ENCODE results near the gene ANAPC15. TPM values are rescaled to one million over a fixed set of nuclear protein-coding genes. Genes with fewer than 3 reads are reported as not detected.

Gene ANAPC15
- total RNA-seq, 2 experiments from 2014 or later, result 70.4 to 71.8 TPM

DNA sequence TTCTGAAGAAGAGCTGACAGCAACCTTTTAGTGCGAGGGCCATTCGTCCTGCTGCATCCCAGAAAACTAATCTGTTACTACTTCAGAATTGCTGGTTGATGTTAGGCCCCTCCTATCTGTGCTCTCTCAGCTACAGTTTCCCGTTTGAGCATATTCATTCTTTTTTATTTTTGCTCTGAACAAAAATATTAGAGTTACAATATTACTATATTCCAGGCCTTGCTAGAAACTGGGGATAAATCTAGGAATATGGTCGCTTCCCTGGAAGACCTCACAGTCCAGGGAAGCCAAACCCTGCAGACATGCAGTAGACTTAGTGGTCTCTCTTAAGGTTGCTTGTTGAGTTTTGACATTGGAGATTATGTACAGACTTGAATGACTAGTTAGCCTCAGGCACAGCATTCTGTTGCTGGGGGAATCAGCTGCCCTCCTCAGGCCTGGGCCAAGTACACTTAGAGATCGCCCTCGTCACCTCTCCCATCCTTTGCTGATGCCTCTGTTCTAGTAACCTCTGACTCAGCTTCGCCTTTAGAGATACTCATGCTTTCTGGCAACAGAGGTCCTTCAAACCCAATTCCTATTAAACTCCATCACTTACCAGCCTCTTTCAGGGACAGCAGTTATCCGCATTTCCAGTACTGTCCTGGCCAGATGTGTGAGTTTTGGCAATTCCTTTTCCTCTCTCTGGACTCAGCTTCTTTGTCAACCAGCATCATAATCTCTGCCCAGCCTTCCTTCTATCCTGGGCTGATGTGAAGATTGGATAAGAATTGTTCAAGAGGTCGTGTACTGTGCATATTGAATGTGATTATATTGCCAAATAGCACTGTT, 698 bp upstream of the ANAPC15 start:
- Mint-ChIP-seq H3K4me1 (peaks cover 18% of the 10 kb centered on the region), H3K4me3 (peak overlapping the region; percentile 94), H3K27ac (peak overlapping the region; percentile 99), H3K27me3 (no peaks in the 10 kb centered on the region), H3K9me3 (no peaks in the 10 kb centered on the region), H3K36me3 (peaks cover 6% of the 10 kb centered on the region)
- no peak for DNase-seq

DNA sequence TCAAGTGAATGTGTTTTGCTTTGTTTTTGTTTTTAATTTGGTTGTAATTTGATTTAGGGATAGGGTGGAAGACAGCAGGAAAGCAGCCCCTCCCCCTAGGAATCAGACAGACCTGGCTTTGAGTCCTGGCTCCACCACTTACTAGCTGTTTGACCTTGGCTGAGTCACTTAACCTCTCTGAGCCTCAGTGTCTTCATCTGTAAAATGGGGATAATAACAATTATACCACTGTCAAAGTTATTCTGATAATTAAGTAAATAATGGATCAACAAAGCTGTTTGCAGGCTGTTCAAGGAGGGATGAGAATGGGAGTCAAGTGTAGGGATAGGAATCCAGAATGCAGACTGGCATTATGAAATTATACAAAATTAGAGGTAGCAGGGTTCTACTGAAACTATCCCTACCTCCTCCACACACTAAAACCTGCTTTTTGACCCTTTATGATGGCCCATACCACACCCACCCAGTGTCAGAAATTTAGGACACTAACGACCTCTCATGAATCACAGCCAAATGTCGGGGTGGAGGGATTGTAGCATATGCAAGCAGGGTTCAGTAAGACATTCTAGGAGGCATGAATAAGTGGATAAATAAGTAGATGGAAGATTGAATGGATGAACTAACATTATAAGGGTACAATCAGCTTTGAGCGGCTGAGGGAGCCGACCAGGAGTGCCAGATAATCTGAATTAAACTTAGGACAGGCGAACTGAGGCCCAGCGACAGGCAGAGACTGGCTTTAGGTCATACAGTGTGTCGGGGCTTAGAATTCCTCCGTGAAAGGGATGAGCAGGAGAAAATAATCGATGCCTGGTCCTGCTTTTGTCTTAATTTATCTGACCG, 974 bp downstream of the ANAPC15 start:
- H3K9me3 Mint-ChIP-seq, result no peaks in the 10 kb centered on the region
- no peak for DNase-seq
- no peaks in the 10 kb centered on the region for H3K27me3 Mint-ChIP-seq
- peaks cover 8% of the 10 kb centered on the region for H3K36me3 Mint-ChIP-seq
- H3K4me1 Mint-ChIP-seq, result peaks cover 18% of the 10 kb centered on the region
- H3K4me3 Mint-ChIP-seq, result peak overlapping the region; percentile 94
- H3K27ac Mint-ChIP-seq, result peak overlapping the region; percentile 99

DNA sequence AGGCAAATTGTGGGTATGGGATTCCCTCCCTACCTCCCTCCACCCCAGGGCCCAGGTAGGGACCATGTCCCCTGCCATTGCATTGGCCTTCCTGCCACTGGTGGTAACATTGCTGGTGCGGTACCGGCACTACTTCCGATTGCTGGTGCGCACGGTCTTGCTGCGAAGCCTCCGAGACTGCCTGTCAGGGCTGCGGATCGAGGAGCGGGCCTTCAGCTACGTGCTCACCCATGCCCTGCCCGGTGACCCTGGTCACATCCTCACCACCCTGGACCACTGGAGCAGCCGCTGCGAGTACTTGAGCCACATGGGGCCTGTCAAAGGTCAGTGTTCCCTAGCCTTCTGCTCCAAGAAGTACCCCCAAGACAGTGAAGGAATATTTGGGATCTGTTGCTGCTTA, 6.6 kb downstream of the ANAPC15 start, which contains the start of gene TOMT:
TOMT (plus strand) TSS at position 37 of the 400 bp plus-strand sequence; CDS start at position 65, 28 bp downstream.
- H3K4me1 Mint-ChIP-seq, result peaks cover 24% of the 10 kb centered on the region
- H3K4me3 Mint-ChIP-seq, result no peak within 1 kb of the TSS
- no peak for DNase-seq
- no peak within 1 kb of the TSS for H3K27ac Mint-ChIP-seq
- H3K9me3 Mint-ChIP-seq, result no peaks in the 10 kb centered on the region
- no peaks in the 10 kb centered on the region for H3K27me3 Mint-ChIP-seq
- H3K36me3 Mint-ChIP-seq, result peaks cover 23% of the 10 kb centered on the region

DNA sequence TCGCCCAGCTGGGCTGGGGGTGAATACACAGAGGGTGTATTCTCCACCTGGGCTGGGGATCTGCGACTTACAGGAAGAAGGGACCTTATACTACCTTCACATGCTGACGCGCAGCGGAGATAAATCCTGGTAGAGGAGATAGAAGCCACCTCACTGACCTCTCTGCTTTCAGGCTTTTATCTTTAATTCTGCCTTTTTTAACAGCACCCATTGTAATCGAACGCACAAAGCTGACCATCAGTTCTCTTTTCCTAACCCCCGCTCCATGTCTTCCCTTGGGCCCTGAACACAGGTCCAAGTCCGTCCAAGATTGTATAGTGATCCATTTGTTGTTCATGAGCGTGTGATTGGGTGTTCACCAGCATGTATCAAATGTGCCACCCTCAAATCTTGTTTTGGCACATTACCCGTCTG, 8.7 kb downstream of the ANAPC15 start:
- Mint-ChIP-seq H3K4me3 (peak overlapping the region; percentile 93), H3K36me3 (peaks cover 25% of the 10 kb centered on the region), H3K27ac (peak overlapping the region; percentile 91), H3K4me1 (peaks cover 39% of the 10 kb centered on the region), H3K9me3 (no peaks in the 10 kb centered on the region), H3K27me3 (no peaks in the 10 kb centered on the region)
- no peak for DNase-seq

DNA sequence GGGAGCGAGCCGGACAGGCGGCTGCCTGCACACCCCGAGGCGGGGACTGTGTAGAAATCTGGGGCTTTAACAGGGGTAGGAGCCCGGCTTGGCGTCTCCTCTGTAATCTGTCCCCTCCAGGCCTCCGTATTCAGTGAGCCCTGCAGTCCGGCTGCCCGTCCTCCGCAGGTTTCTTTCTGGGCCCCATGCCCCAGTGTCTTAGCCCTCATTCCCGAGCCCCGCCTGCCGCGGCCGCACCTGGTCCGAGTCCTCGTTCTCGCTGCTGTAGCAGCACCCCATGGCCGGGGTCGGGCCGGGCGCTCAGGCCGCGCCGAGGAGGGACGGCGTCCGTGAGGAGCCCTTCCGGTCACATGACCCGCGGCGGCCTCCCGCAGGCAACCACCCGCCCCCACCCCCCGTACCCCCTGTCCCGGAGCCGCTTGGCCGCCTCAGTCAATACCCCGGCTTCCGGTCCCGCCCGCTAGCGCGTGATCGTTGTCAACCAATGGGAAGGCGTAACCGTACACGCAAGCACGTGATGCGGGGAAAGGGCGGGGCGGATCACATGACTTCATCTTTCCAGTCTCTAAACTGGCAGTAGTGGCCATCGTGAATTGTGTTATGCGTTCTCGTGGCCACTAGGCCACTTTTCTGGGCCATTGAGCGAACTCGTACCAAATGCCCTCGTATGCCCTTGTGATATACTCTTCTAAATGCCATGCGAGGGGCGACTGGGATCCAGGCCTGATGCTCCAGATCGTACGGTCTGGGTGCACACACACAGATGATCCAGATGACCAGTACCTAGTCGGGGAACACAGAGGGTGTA, 9.3 kb downstream of the ANAPC15 start, which contains the start of gene LAMTOR1:
LAMTOR1 (minus strand) TSS at position 352 of the 808 bp plus-strand sequence; CDS start at position 279, 73 bp downstream.
- peak within 1 kb of the TSS; percentile 91 for H3K27ac Mint-ChIP-seq
- peak; percentile 97 for DNase-seq
- peaks cover 25% of the 10 kb centered on the region for H3K36me3 Mint-ChIP-seq
- no peaks in the 10 kb centered on the region for H3K27me3 Mint-ChIP-seq
- H3K4me3 Mint-ChIP-seq, result peak within 1 kb of the TSS; percentile 93
- H3K4me1 Mint-ChIP-seq, result peaks cover 39% of the 10 kb centered on the region
- H3K9me3 Mint-ChIP-seq, result no peaks in the 10 kb centered on the region

DNA sequence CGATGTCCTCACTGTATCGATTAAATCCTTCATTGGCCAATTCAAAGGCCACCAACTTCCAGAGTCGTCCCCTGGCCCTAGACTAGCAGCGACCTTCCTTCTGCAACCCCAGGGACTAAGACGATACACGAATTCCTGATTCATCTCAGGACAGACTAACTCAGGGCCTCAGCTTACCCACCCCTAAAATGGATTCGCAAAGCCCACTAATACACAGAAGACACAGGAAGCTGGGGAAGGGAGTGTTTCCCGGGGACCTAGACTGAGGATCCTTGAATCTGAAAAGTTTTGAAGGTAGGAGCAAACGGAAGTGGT, 9.9 kb downstream of the ANAPC15 start:
- Mint-ChIP-seq H3K27ac (peak overlapping the region; percentile 91), H3K9me3 (no peaks in the 10 kb centered on the region), H3K27me3 (no peaks in the 10 kb centered on the region), H3K4me1 (peaks cover 39% of the 10 kb centered on the region), H3K36me3 (peaks cover 23% of the 10 kb centered on the region), H3K4me3 (peak overlapping the region; percentile 93)
- no peak for DNase-seq

DNA sequence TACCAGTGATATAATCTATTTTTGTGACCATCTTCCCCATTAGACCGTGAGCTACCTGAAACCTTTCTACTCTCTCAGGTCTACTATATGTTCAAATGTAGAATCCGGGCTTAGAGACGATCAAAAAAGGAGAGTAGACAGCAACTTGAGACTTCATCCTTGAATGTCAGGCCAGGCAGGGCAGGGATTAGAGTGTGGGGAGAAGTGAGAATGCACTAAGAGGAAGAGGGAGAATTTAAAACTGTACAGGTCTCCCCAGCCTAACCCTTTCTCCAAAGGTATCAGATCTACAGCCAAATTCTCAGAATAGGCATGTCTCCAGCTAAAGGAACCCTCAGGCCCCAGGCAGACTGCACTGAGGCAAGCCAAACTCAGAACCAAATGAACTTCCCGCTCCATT, 10.3 kb downstream of the ANAPC15 start:
- Mint-ChIP-seq H3K36me3 (peaks cover 23% of the 10 kb centered on the region), H3K4me1 (peaks cover 39% of the 10 kb centered on the region), H3K4me3 (peak overlapping the region; percentile 93), H3K27me3 (no peaks in the 10 kb centered on the region), H3K27ac (peak overlapping the region; percentile 91), H3K9me3 (no peaks in the 10 kb centered on the region)
- DNase-seq, result no peak

DNA sequence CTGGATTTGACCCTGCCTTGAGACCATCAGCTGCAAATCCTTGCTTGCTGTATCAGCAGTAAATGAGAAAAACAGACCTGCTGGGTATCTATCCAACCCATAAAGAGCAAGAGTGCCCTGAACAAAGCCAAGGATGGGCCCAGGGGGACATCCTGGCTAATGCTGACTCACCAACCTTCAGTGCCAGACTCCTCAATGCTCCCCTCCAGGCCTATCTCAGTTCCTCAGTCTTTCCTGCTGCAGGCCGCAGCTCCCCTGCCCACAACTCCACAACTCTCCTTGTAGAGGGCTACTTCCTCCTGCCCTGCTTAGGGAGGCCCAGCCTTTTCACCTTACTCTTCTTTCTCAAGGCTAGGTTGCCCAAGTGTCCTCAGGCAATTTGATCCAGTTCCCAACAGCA, 12.0 kb downstream of the ANAPC15 start:
- Mint-ChIP-seq H3K27ac (peak overlapping the region; percentile 74), H3K36me3 (peaks cover 23% of the 10 kb centered on the region), H3K9me3 (no peaks in the 10 kb centered on the region), H3K27me3 (no peaks in the 10 kb centered on the region), H3K4me3 (peak overlapping the region; percentile 93), H3K4me1 (peaks cover 39% of the 10 kb centered on the region)
- no peak for DNase-seq

DNA sequence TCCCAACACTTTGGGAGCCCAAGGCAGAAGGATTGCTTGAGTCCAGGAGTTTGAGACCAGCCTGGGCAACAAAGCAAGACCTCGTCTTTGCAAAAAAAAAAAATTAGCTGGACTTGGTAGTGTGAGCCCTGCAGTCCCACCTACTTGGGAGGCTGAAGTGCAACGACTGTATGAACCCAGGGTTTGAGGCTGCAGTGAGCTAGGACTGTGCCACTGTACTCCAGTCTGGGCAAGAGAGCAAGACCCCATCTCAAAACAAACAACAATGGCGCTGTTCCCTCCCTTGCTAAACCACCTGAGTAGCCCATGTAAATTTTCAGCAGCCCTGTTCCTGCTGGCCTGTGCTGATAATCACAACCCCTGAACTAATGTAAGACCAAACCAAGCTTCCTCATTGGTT, 12.5 kb downstream of the ANAPC15 start:
- H3K9me3 Mint-ChIP-seq, result no peaks in the 10 kb centered on the region
- no peaks in the 10 kb centered on the region for H3K27me3 Mint-ChIP-seq
- H3K27ac Mint-ChIP-seq, result no peak overlapping the region
- DNase-seq, result no peak
- H3K36me3 Mint-ChIP-seq, result peaks cover 23% of the 10 kb centered on the region
- H3K4me3 Mint-ChIP-seq, result no peak overlapping the region
- H3K4me1 Mint-ChIP-seq, result peaks cover 39% of the 10 kb centered on the region

DNA sequence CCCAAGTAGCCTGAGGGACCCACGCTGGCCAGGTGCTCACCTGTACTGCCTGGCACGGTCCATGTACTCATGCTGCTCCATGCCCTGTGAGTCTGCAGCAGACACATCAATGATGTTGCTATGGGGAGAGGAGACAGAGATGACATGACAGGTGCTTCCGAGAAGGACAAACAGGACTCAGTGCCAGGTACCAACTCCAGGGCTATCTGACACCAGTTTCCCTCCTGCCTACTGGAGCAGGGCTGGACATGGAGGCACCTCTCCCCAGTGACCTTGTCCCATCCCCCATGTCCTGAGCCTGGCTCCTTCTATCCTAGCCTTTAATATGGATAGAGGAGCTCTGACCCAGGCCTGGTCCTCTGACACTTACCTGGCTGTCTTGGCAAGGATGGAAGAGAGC, 13.8 kb downstream of the ANAPC15 start:
- Mint-ChIP-seq H3K4me3 (no peak overlapping the region), H3K27ac (no peak overlapping the region), H3K27me3 (no peaks in the 10 kb centered on the region), H3K9me3 (no peaks in the 10 kb centered on the region), H3K36me3 (peaks cover 19% of the 10 kb centered on the region), H3K4me1 (peaks cover 33% of the 10 kb centered on the region)
- no peak for DNase-seq

DNA sequence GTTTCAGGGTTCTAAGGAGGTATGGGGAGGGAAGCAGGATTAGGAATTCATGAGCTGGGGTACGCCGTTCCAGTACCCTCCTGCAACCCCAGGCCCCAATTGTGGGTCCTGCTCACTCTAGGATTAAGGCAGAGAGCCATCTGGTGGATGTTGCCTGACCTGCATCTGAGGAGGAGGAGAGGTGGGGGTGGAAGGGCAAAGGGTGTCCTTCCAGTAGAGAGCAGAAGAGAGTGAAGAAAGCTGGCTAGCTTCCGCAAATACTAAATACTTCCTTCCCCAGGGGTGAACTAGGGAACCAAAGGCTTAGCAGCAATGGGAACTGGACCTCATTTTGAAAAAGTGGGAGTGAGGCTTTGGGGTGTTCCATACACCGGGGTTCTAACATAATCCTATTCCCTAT, 21.2 kb downstream of the ANAPC15 start:
- Mint-ChIP-seq H3K9me3 (no peaks in the 10 kb centered on the region), H3K36me3 (no peaks in the 10 kb centered on the region), H3K4me3 (no peak overlapping the region), H3K27me3 (no peaks in the 10 kb centered on the region), H3K27ac (no peak overlapping the region), H3K4me1 (peaks cover 6% of the 10 kb centered on the region)
- DNase-seq, result peak; percentile 54

DNA sequence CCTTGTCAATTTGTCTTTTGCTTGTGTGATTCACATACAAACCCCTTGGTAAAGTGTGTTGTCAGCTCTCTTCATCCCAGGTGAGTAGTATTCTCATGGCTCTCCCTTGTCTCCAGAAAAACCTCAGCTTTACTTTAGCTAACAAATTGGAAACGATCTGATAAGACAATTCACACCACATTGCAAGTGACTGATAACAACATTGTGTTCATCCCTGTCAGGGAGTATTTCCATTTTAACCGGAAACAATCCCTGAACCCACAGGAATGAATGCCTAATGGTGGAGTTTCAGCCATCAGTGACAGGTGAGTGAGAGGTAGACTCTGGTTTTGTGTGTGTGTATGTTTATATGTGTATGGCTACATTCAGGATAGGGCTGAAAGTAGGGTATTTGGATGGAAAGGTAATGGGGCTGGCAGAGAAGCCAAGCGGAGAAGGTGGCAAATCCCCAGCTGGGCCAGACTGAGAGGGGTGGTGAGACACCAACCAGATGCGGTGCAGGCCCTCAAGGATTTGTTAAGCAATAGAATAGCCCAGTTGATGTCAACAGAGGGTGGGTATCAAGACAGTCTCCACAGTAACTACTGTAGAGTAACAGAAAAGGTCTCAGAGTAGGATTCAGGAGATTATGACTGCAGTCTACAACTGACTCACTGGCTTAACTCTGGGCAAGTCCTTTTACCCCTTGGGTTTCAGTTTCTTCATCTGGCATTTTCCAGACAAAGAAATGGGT, 24.3 kb downstream of the ANAPC15 start:
- Mint-ChIP-seq H3K36me3 (no peaks in the 10 kb centered on the region), H3K4me3 (no peak overlapping the region), H3K9me3 (no peaks in the 10 kb centered on the region), H3K27me3 (no peaks in the 10 kb centered on the region), H3K27ac (peak overlapping the region; percentile 39), H3K4me1 (peaks cover 6% of the 10 kb centered on the region)
- DNase-seq, result no peak

DNA sequence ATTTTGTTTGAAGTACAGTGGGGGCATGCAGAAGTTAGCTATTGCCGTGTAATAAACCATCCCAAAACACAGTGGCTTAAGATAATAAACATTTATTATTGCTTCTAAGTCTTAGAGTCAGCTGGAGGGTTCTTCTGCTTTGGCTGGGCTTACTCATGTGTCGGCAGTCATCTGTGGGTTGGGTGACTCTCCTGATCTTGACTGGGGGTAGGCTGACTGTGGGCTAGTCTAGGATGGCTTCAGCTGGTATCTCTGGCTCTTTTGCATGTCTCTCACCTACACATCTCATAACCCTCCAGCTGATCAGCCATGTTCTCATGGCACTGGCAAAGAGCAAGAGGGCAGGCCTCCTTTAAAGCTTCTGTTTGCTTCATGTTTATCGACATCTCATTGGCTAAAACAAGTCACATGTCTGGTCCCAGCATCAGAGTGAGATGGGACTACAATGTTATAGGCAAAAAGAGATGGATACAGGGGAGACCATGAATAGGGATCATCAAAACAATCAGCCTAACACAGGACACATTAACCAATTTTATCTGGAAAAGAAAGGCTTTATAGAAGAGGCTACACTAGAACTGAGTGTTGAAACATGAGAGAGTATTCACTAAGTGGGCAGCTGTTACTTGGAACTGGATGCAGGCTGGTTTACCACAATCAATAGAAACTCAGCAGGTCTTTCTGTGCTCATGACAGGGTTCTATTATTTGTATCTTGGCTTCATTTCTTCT, 26.7 kb downstream of the ANAPC15 start:
- DNase-seq, result no peak
- Mint-ChIP-seq H3K9me3 (no peaks in the 10 kb centered on the region), H3K36me3 (no peaks in the 10 kb centered on the region), H3K27ac (no peak overlapping the region), H3K27me3 (no peaks in the 10 kb centered on the region), H3K4me1 (peaks cover 17% of the 10 kb centered on the region), H3K4me3 (no peak overlapping the region)

DNA sequence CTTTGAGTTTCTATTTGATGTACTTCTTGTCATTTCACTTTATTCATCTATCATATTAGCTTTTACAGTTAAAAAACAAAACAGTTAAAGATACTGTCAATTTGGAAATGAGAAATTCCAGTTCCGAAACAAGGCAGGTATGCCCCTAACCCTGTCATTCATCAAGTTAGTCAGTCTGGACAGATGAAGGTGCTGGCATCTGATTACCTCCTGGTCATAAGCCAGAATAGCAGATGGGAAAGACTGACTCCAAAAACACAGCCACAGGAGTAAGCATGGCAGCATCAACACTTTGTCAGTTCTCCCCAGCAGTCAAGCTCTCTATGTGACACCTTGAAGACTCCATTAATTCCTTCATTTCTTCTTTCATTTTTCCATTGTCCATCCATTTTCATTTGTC, 27.5 kb downstream of the ANAPC15 start:
- no peak for DNase-seq
- Mint-ChIP-seq H3K27ac (no peak overlapping the region), H3K27me3 (no peaks in the 10 kb centered on the region), H3K4me1 (peaks cover 19% of the 10 kb centered on the region), H3K36me3 (no peaks in the 10 kb centered on the region), H3K9me3 (no peaks in the 10 kb centered on the region), H3K4me3 (no peak overlapping the region)

Measured in activated naive CD8-positive, alpha-beta T cell treated with anti-CD3 and anti-CD28 coated beads for 36 hours (primary cell).